ENCODE results near the gene KCND3. TPM values are rescaled to one million over a fixed set of nuclear protein-coding genes. Genes with fewer than 3 reads are reported as not detected.

The KCND3 gene
- total and polyA plus RNA-seq, 2 of the 4 experiments (the other 2 are of a cell fraction): under 0.01 to 0.03 TPM

DNA sequence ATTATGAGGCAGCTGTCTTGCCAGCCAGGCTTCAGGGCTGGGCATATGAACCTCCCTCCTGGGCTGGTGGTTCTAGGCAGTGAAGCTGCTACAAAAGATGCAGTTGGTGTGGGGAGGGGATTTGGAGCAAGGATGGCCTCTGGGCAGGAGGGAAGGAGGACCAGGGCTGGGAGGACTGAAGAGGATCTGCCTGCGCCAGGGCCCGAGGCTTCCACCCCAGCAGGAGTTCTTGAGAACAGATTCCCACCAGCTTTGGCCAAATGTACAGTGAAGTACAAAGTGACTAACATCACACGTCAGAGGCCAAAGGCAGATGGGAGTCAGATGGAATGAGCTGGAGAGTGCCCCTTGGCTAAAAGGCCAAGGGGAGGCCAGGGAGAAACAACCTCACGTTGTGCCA is 171.4 kb downstream of the KCND3 start:
- Histone ChIP-seq H2BK5ac (ENCODE audit: low read depth, low read length, poor library complexity, severe bottlenecking) (no peak overlapping the region), H3K56ac (ENCODE audit: extremely low read depth, insufficient read depth, low read length) (no peak overlapping the region), H3K18ac (ENCODE audit: low read depth, low read length) (no peak overlapping the region), H3K4me3 (ENCODE audit: insufficient read depth, low read depth, low read length) (no peak overlapping the region), H2AK5ac (ENCODE audit: low read depth, low read length) (no peak overlapping the region), H4K5ac (ENCODE audit: low read depth, low read length) (no peak overlapping the region), H3K14ac (replicated peaks; ENCODE audit: low read depth, low read length) (no peak overlapping the region), H3K9me1 (ENCODE audit: insufficient read depth, low read length) (no peaks in the 10 kb centered on the region), H3K36me3 (ENCODE audit: control insufficient read depth, insufficient read depth, low read length) (no peaks in the 10 kb centered on the region), H4K8ac (ENCODE audit: low read depth in 2 of 2, low read length in 2 of 2) (no peak overlapping the region), H3K27me3 (ENCODE audit: control insufficient read depth, insufficient read depth, low read length) (peaks cover 3% of the 10 kb centered on the region; the same call in 1 of the 2 replicates), H2BK15ac (ENCODE audit: low read depth, low read length) (no peak overlapping the region), H3K9me3 (ENCODE audit: control insufficient read depth, insufficient read depth, low read length) (no peaks in the 10 kb centered on the region), H2AK9ac (replicated peaks; ENCODE audit: low read depth, low read length, poor library complexity) (no peak overlapping the region), H2BK20ac (ENCODE audit: low read depth, low read length) (no peak overlapping the region), H3K4me1 (ENCODE audit: control insufficient read depth, insufficient read depth, low read length) (no peaks in the 10 kb centered on the region), H3K4me2 (ENCODE audit: low read depth, low read length) (no peak overlapping the region), H3K4ac (ENCODE audit: low read depth, low read length) (no peak overlapping the region), H2BK120ac (ENCODE audit: low read depth, low read length) (no peak overlapping the region), H3K9ac (ENCODE audit: low read depth, low read length) (no peak overlapping the region), H2AFZ (replicated peaks; ENCODE audit: low read length, poor library complexity) (no peak overlapping the region), H4K91ac (ENCODE audit: insufficient read depth, low read depth, low read length) (no peak overlapping the region), H3K23ac (ENCODE audit: low read depth, low read length) (no peak overlapping the region), H3K79me1 (ENCODE audit: low read depth in 1 of 2, low read length in 2 of 2) (no peaks in the 10 kb centered on the region), H4K20me1 (ENCODE audit: insufficient read depth, low read length) (no peaks in the 10 kb centered on the region), H3K27ac (ENCODE audit: insufficient read depth, low read length) (no peak overlapping the region)
- dilution Hi-C loops (cut with HindIII; ENCODE audit: low sequenced_read_pairs, unreplicated experiment) (no loop called here), in situ Hi-C loops (cut with MboI; ENCODE audit: low sequenced_read_pairs) (no loop called here), intact Hi-C loops (cut with micrococcal nuclease) (no loop called here)
- POLR2A ChIA-PET (ENCODE audit: unreplicated experiment): no interaction called here
- 75% methylated on average over 2 of the region's 4 CpGs; no CpG with 5 or more reads in 1 of the 2 experiments for WGBS, 2 experiments (ENCODE audit: extremely low coverage in 2 of 2, insufficient read length in 1 of 2)
- TF ChIP-seq FOS (IDR thresholded peaks at IDR 0.05; ENCODE audit: low read depth, low read length): no peak
- TF ChIP-seq CHD1 (IDR thresholded peaks at IDR 0.05; ENCODE audit: low read depth, low read length): no peak
- TF ChIP-seq NFE2L2 (IDR thresholded peaks at IDR 0.05; ENCODE audit: low read depth, low read length): no peak
- no peak for TF ChIP-seq BHLHE40 (IDR thresholded peaks at IDR 0.05; ENCODE audit: low read depth, low read length)
- TF ChIP-seq RFX5 (IDR thresholded peaks at IDR 0.05; ENCODE audit: low read depth, low read length): no peak
- TF ChIP-seq CTCF (conservative IDR thresholded peaks at IDR 0.05; ENCODE audit: low read depth, low read length): no peak
- TF ChIP-seq CEBPB (IDR thresholded peaks at IDR 0.05; ENCODE audit: low read depth, low read length): no peak
- TF ChIP-seq MXI1 (IDR thresholded peaks at IDR 0.05; ENCODE audit: borderline replicate concordance, low read depth, low read length): no peak
- CTCF ChIA-PET: no interaction called here
- DNase-seq (no peak), ATAC-seq (ENCODE audit: low read depth) (no peak)
- no TSS peak for BruUV-seq (replicated peaks)

All from IMR-90 (cell line).